ENCODE data around the gene PPP2R5C.

The PPP2R5C gene

GRCh38 chr14:101839661-101840060 lies 78.2 kb downstream of the PPP2R5C start:
- Histone ChIP-seq H3K9ac (ENCODE audit: low read depth, low read length) (no peak overlapping the region), H3K36me3 (ENCODE audit: insufficient read depth, low read depth, low read length) (no peaks in the 10 kb centered on the region), H3K27me3 (ENCODE audit: insufficient read depth, low read length) (no peaks in the 10 kb centered on the region), H3K4me3 (ENCODE audit: low read length) (no peak overlapping the region), H3K27ac (ENCODE audit: low read length) (no peak overlapping the region), H3K4me1 (ENCODE audit: insufficient read depth, low read length) (no peaks in the 10 kb centered on the region; the same call in 1 of the 2 replicates), H3K9me3 (ENCODE audit: insufficient read depth, low read depth, low read length) (no peaks in the 10 kb centered on the region)

GRCh38 chr14:101840649-101841369 lies 79.3 kb downstream of the PPP2R5C start:
- H3K4me3 ChIP-seq (ENCODE audit: low read length) = no peak overlapping the region
- no peak overlapping the region for H3K9ac ChIP-seq (ENCODE audit: low read depth, low read length)
- H3K27me3 ChIP-seq (ENCODE audit: insufficient read depth, low read length) = no peaks in the 10 kb centered on the region
- H3K36me3 ChIP-seq (ENCODE audit: insufficient read depth, low read depth, low read length) = no peaks in the 10 kb centered on the region
- peaks cover 4% of the 10 kb centered on the region for H3K4me1 ChIP-seq (ENCODE audit: insufficient read depth, low read length)
- H3K27ac ChIP-seq (ENCODE audit: low read length) = no peak overlapping the region
- H3K9me3 ChIP-seq (ENCODE audit: insufficient read depth, low read depth, low read length) = no peaks in the 10 kb centered on the region

- H3K27me3 ChIP-seq (ENCODE audit: insufficient read depth, low read length) = no peaks in the 10 kb centered on the region
- H3K36me3 ChIP-seq (ENCODE audit: insufficient read depth, low read depth, low read length) = no peaks in the 10 kb centered on the region
- H3K9ac ChIP-seq (ENCODE audit: low read depth, low read length) = no peak overlapping the region
- H3K4me1 ChIP-seq (ENCODE audit: insufficient read depth, low read length) = peaks cover 5% of the 10 kb centered on the region
- no peak overlapping the region for H3K4me3 ChIP-seq (ENCODE audit: low read length)
- no peaks in the 10 kb centered on the region for H3K9me3 ChIP-seq (ENCODE audit: insufficient read depth, low read depth, low read length)
- H3K27ac ChIP-seq (ENCODE audit: low read length) = no peak overlapping the region
Measured at GRCh38 chr14:101843038-101843437, 81.5 kb downstream of the PPP2R5C start.

- H3K4me3 ChIP-seq (ENCODE audit: low read length) = no peak overlapping the region
- no peak overlapping the region for H3K27ac ChIP-seq (ENCODE audit: low read length)
- no peaks in the 10 kb centered on the region for H3K27me3 ChIP-seq (ENCODE audit: insufficient read depth, low read length)
- H3K9me3 ChIP-seq (ENCODE audit: insufficient read depth, low read depth, low read length) = no peaks in the 10 kb centered on the region
- peaks cover 5% of the 10 kb centered on the region for H3K4me1 ChIP-seq (ENCODE audit: insufficient read depth, low read length)
- H3K9ac ChIP-seq (ENCODE audit: low read depth, low read length) = no peak overlapping the region
- no peaks in the 10 kb centered on the region for H3K36me3 ChIP-seq (ENCODE audit: insufficient read depth, low read depth, low read length)
Measured at GRCh38 chr14:101843665-101844064, 82.2 kb downstream of the PPP2R5C start.

GRCh38 chr14:101844219-101844618 lies 82.7 kb downstream of the PPP2R5C start:
- no peak overlapping the region for H3K4me3 ChIP-seq (ENCODE audit: low read length)
- H3K9ac ChIP-seq (ENCODE audit: low read depth, low read length) = no peak overlapping the region
- peaks cover 5% of the 10 kb centered on the region for H3K4me1 ChIP-seq (ENCODE audit: insufficient read depth, low read length)
- no peak overlapping the region for H3K27ac ChIP-seq (ENCODE audit: low read length)
- no peaks in the 10 kb centered on the region for H3K27me3 ChIP-seq (ENCODE audit: insufficient read depth, low read length)
- H3K9me3 ChIP-seq (ENCODE audit: insufficient read depth, low read depth, low read length) = no peaks in the 10 kb centered on the region
- H3K36me3 ChIP-seq (ENCODE audit: insufficient read depth, low read depth, low read length) = no peaks in the 10 kb centered on the region

GRCh38 chr14:101844751-101845150 lies 83.2 kb downstream of the PPP2R5C start:
- peaks cover 5% of the 10 kb centered on the region for H3K4me1 ChIP-seq (ENCODE audit: insufficient read depth, low read length)
- no peak overlapping the region for H3K4me3 ChIP-seq (ENCODE audit: low read length)

GRCh38 chr14:101845496-101845895 lies 84.0 kb downstream of the PPP2R5C start:
- no peak overlapping the region for H3K4me3 ChIP-seq (ENCODE audit: low read length)
- H3K9me3 ChIP-seq (ENCODE audit: insufficient read depth, low read depth, low read length) = no peaks in the 10 kb centered on the region
- H3K27me3 ChIP-seq (ENCODE audit: insufficient read depth, low read length) = no peaks in the 10 kb centered on the region
- H3K9ac ChIP-seq (ENCODE audit: low read depth, low read length) = no peak overlapping the region
- H3K36me3 ChIP-seq (ENCODE audit: insufficient read depth, low read depth, low read length) = no peaks in the 10 kb centered on the region
- H3K27ac ChIP-seq (ENCODE audit: low read length) = no peak overlapping the region
- H3K4me1 ChIP-seq (ENCODE audit: insufficient read depth, low read length) = peaks cover 5% of the 10 kb centered on the region

More at GRCh38 chr14:101844751-101845150, 83.2 kb downstream of the PPP2R5C start:
- Histone ChIP-seq H3K27me3 (ENCODE audit: insufficient read depth, low read length) (no peaks in the 10 kb centered on the region), H3K9me3 (ENCODE audit: insufficient read depth, low read depth, low read length) (no peaks in the 10 kb centered on the region), H3K9ac (ENCODE audit: low read depth, low read length) (no peak overlapping the region), H3K36me3 (ENCODE audit: insufficient read depth, low read depth, low read length) (no peaks in the 10 kb centered on the region), H3K27ac (ENCODE audit: low read length) (no peak overlapping the region)

- Histone ChIP-seq H3K9ac (ENCODE audit: low read depth, low read length) (no peak overlapping the region), H3K4me1 (ENCODE audit: insufficient read depth, low read length) (peaks cover 5% of the 10 kb centered on the region), H3K27me3 (ENCODE audit: insufficient read depth, low read length) (no peaks in the 10 kb centered on the region), H3K27ac (ENCODE audit: low read length) (no peak overlapping the region), H3K4me3 (ENCODE audit: low read length) (no peak overlapping the region), H3K9me3 (ENCODE audit: insufficient read depth, low read depth, low read length) (no peaks in the 10 kb centered on the region), H3K36me3 (ENCODE audit: insufficient read depth, low read depth, low read length) (no peaks in the 10 kb centered on the region)
Measured at GRCh38 chr14:101845896-101846295, 84.4 kb downstream of the PPP2R5C start.

GRCh38 chr14:101849125-101849524 lies 87.6 kb downstream of the PPP2R5C start:
- H3K4me3 ChIP-seq (ENCODE audit: low read length) = no peak overlapping the region
- no peaks in the 10 kb centered on the region for H3K9me3 ChIP-seq (ENCODE audit: insufficient read depth, low read depth, low read length)
- no peak overlapping the region for H3K9ac ChIP-seq (ENCODE audit: low read depth, low read length)
- H3K36me3 ChIP-seq (ENCODE audit: insufficient read depth, low read depth, low read length) = no peaks in the 10 kb centered on the region
- H3K27ac ChIP-seq (ENCODE audit: low read length) = no peak overlapping the region
- no peaks in the 10 kb centered on the region for H3K27me3 ChIP-seq (ENCODE audit: insufficient read depth, low read length)
- peaks cover 5% of the 10 kb centered on the region for H3K4me1 ChIP-seq (ENCODE audit: insufficient read depth, low read length)

- H3K9ac ChIP-seq (ENCODE audit: low read depth, low read length) = no peak overlapping the region
- H3K27ac ChIP-seq (ENCODE audit: low read length) = no peak overlapping the region
Measured at GRCh38 chr14:101849640-101850039, 88.1 kb downstream of the PPP2R5C start.

GRCh38 chr14:101851183-101851582 lies 89.7 kb downstream of the PPP2R5C start:
- H3K9me3 ChIP-seq (ENCODE audit: insufficient read depth, low read depth, low read length) = no peaks in the 10 kb centered on the region
- H3K36me3 ChIP-seq (ENCODE audit: insufficient read depth, low read depth, low read length) = no peaks in the 10 kb centered on the region
- no peaks in the 10 kb centered on the region for H3K27me3 ChIP-seq (ENCODE audit: insufficient read depth, low read length)
- H3K4me1 ChIP-seq (ENCODE audit: insufficient read depth, low read length) = no peaks in the 10 kb centered on the region
- H3K4me3 ChIP-seq (ENCODE audit: low read length) = no peak overlapping the region
- no peak overlapping the region for H3K27ac ChIP-seq (ENCODE audit: low read length)
- no peak overlapping the region for H3K9ac ChIP-seq (ENCODE audit: low read depth, low read length)

More at GRCh38 chr14:101849640-101850039, 88.1 kb downstream of the PPP2R5C start:
- Histone ChIP-seq H3K27me3 (ENCODE audit: insufficient read depth, low read length) (no peaks in the 10 kb centered on the region), H3K4me1 (ENCODE audit: insufficient read depth, low read length) (peaks cover 5% of the 10 kb centered on the region), H3K9me3 (ENCODE audit: insufficient read depth, low read depth, low read length) (no peaks in the 10 kb centered on the region), H3K4me3 (ENCODE audit: low read length) (no peak overlapping the region), H3K36me3 (ENCODE audit: insufficient read depth, low read depth, low read length) (no peaks in the 10 kb centered on the region)

- Histone ChIP-seq H3K4me1 (ENCODE audit: insufficient read depth, low read length) (no peaks in the 10 kb centered on the region), H3K36me3 (ENCODE audit: insufficient read depth, low read depth, low read length) (peaks cover 4% of the 10 kb centered on the region; the same call in 1 of the 2 replicates), H3K9me3 (ENCODE audit: insufficient read depth, low read depth, low read length) (no peaks in the 10 kb centered on the region), H3K4me3 (ENCODE audit: low read length) (no peak overlapping the region), H3K9ac (ENCODE audit: low read depth, low read length) (no peak overlapping the region), H3K27ac (ENCODE audit: low read length) (no peak overlapping the region), H3K27me3 (ENCODE audit: insufficient read depth, low read length) (no peaks in the 10 kb centered on the region)
Measured at GRCh38 chr14:101851736-101852405, 90.4 kb downstream of the PPP2R5C start.

All from iPS-20b (cell line).